ENCODE data around the gene CERK.

Gene CERK

GRCh38 chr22:46764779-46765485 lies 26.9 kb upstream of the CERK start:
- no peak for DNase-seq

DNA sequence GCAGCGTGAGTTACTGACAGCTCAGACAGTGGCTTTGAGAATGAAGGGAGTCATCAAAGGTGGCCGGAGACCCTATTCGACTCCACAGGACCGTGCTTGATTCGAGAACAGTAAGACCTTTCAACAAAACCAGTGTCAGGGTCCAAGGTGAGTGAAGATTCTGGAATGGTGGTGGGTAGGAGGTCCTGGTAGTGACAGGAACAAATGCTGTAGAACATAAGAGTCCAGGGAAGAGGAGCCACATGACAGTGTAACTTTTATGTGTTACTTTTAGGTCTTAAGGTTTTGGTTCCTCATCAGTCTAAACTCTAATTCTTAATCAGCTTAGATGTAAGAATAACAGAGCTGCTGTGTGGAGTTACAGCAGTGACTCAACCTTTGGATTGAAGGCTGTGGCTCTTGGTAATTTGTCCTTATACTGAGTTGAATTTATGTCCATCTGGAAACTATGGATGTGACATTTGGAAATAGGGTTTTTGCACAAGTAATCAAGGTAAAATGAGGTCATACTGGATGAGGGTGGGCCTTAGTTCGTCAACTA lies 26.2 kb upstream of the CERK start:
- DNase-seq, result no peak

GRCh38 chr22:46763051-46763705 lies 25.1 kb upstream of the CERK start:
- no peak for DNase-seq

- DNase-seq, result peak; percentile 92 to 93
These were observed 24.4 kb upstream of the CERK start, which contains the start of gene TBC1D22A for GRCh38 chr22:46762238-46763050. TBC1D22A (plus strand) TSS chr22:46762650; CDS start chr22:46762787, 137 bp downstream.

- no peak for DNase-seq
These were observed 23.6 kb upstream of the CERK start for GRCh38 chr22:46761539-46762237.

DNA sequence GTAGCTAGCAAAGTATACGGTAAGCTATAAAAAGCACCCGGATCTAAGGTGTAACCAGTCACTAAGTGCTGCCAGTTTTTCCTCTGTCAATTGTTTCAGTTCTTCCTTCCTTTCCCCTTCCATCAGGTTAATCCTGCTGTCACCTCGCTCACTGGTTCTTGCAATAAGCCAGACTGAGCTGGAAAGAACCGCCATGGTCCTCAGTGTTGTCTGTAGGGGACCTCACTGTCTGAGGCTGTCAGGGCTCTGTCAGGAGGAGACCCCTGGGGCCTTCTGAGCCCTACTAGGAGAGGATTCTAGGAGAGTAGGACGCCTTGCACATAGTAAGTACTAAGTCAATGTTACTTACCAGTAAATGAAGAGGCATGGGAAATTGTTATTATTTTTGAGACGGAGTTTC lies 23.0 kb upstream of the CERK start:
- no peak for DNase-seq

DNA sequence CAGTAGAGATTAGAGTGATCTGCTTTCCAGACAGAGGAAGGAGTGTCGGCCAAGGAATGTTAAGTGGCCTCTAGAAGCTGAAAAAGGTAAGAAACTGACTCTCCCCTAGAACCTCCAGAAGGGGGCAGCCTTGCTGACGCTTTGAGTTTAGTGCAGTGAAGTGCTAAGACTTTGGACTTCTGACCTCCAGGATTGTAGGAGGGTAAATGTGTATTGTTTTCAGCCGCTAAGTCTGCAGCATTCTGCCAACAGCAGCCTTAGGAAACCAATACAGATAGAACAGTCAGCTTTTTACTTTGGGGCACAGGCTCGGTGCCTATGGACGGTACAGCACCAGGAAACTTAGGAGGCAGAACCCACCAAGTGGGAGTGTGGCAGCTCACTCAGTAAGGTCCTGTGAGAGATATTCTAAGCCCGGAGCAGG lies 20.8 kb upstream of the CERK start:
- DNase-seq, result peak; percentile 50 to 55

GRCh38 chr22:46758121-46758520 lies 20.1 kb upstream of the CERK start:
- DNase-seq, result no peak

DNA sequence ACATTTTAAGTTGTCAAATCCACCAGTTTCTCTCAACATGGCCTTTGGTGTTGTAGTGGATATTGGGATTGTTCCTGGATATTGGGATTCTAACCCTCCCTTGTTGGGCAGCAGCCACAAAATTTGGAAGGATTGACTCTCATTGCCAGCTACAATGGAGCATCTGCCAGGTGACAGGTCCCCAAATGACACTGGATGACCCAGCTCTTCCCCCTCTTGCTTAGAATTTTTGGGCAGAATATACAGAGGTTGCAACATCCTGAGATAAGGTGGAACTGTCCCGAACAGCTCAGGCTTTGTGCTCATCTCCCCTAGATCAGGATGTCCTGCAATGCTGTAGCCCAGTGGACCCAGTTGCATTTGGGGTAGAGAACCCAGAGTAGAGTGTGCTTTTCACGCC lies 19.1 kb upstream of the CERK start:
- DNase-seq, result no peak

- DNase-seq, result no peak
These were observed 18.0 kb upstream of the CERK start for GRCh38 chr22:46756097-46756496.

DNA sequence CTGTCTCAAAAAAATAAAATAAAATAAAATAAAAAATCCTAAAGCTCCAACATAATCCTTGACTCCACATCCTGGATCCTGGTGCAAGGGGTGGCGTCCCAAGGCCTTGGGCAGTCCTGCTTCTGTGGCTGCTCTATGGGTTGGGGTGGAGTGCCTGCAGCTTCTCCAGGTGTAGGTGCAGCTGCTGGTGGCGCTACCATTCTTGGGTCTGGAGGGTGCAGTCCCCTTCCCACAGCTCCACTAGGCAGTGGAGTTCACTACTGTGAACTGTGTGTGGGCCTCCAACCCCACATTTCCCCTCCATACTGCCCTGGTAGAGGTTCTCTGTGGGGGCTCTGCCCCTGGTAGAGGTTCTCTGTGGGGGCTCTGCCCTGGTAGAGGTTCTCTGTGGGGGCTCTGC lies 17.5 kb upstream of the CERK start:
- no peak for DNase-seq

DNA sequence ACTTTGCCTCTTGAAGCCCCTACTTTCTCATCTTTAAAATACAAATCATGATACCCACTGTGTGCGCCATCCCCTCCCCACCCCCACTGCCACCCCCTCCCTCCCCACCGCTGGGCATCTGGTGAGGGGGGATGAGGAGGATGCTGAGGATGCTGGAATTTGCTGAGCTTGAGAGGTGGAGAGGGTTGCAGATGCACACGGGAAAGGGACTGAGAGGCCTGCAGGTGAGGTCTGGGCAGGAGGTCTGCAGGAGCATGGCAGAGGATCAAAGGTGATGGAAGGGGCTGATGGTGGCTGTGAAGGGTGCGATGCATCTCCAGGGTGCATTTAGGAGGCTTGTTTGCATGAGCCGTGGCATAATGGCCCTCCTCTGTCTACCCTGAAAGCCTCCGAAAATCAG lies 16.8 kb upstream of the CERK start:
- DNase-seq, result no peak

DNA sequence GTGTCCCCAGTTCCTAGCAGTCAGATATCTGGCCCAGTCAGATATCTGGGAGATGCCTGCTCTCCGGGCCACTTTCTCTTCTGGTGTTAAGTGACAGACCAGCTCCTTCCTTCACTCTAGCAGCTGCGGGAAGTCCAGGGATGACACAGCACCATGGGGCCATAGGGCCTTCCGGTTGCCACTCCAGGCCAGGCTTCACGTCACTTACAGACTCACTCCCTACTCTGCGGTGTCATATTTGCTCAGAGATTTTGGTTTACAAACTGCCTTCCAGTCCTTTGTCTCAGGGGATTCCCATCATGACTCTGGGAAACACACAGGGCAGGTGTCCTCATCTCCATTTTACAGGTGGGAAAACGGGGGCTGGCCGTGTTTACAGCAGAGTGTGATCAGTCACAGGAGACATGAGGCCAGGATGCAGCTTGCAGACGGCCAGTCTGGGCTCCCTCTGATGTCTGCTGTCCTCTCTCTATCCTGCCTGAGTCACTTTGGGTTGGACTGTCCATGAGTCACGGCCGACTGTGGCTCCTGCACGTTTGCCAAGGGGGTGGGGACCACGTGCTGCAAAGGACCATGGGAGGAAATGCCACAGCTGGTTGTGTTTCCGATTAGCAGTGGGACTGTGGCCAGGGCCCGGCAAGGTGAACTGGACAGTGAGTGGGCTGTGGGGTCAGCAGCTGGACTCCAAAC lies 16.2 kb upstream of the CERK start:
- DNase-seq, result no peak

- DNase-seq, result no peak
These were observed 15.7 kb upstream of the CERK start for GRCh38 chr22:46753761-46754109.

- no peak for DNase-seq
These were observed 15.3 kb upstream of the CERK start for GRCh38 chr22:46753360-46753759.

DNA sequence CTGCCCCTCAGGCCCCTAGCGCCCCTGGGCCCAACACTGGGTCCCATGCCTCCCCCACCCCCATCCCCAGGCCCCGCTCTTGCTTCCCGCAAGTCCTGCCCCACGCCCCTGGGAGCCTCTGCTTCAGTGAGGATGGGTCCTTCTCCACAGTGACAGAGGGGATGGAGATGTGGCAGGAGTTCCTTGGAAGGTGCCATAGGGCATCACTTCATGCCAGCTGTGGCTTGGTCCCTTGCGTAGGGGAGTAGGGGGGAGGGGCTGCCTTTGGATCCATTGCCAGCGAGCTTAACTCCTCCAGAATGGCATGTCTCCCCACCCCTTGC lies 14.9 kb upstream of the CERK start:
- no peak for DNase-seq

DNA sequence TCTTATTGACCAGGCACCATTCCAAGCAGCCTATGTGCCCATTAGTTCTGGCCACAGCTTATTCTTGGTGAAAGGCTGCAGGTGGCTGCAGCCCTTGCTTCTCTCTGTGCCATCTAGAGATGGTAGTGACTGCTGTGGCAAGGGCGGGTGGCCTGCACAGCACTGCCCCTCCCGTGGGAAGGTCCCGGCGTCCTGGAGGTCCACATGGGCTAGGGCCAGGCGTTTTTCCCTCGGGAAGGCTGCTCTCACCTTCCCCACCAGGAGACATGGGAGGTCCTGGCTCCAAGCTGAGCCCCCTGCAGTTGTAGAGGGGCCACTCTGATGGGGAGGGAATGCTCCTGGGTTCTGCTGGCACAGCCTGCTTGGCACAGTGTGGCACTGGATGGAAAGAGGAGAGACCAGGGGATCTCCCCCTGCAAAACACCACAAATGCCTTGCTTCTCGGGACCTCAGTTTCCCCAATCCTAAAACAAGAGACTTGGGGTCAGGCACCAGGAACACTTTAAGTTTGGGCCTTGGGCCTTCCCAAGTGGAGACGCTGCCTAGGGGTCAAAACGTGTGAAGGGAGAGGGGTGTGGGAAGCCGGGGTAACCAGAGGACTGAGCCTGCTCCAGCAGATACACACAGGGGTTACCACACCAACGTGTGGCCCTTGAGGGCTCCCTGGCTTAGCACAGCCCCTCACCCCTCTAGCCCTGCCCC lies 14.4 kb upstream of the CERK start:
- DNase-seq, result no peak

GRCh38 chr22:46750863-46751443 lies 12.9 kb upstream of the CERK start:
- DNase-seq, result no peak

- DNase-seq, result no peak
These were observed 12.4 kb upstream of the CERK start for GRCh38 chr22:46750530-46750800.

GRCh38 chr22:46749682-46750529 lies 11.9 kb upstream of the CERK start:
- DNase-seq, result no peak
